H1 (cell line): ENCODE results near the gene C11orf65. TPM values are rescaled to one million over a fixed set of nuclear protein-coding genes. Genes with fewer than 3 reads are reported as not detected.

Source experiments
- JUND ChIP-seq: IDR thresholded peaks from 2 replicates; pipeline ENCODE4 v1.6.1; 2011; ENCODE audit warnings: mild to moderate bottlenecking, improper control_type of control experiment, low read length
- PHF8 ChIP-seq: fragments of 200-600 bp; sonication (generic); conservative IDR thresholded peaks from 2 replicates; pipeline ENCODE4 v1.7.1; 2012; ENCODE audit warnings: low read depth, mild to moderate bottlenecking, inconsistent platforms, low read length, moderate library complexity
- POLR2AphosphoS5 ChIP-seq: IDR thresholded peaks from 2 replicates; pipeline ENCODE4 v1.6.1; 2011; ENCODE audit warnings: low read depth, low read length
- RAD21 ChIP-seq, 2 experiments: IDR thresholded peaks in 1 of 2; conservative IDR thresholded peaks in 1 of 2; 2 replicates each; pipeline ENCODE4 v1.6.1; 2011; ENCODE audit warnings: low read depth in 2 of 2, low read length in 2 of 2, improper control_type of control experiment in 1 of 2, inconsistent platforms in 1 of 2, mild to moderate bottlenecking in 1 of 2, moderate library complexity in 1 of 2
- RBBP5 ChIP-seq: IDR thresholded peaks from 2 replicates; pipeline ENCODE4 v1.7.1; 2012; ENCODE audit warnings: low read depth, mild to moderate bottlenecking, inconsistent platforms, low read length, moderate library complexity, borderline replicate concordance
- RNF2 ChIP-seq: fragments of 200-900, 300-1000 bp; sonication (generic); IDR thresholded peaks from 2 replicates; pipeline ENCODE4 v1.7.1; 2016; ENCODE audit warnings: borderline replicate concordance, low read depth, mild to moderate bottlenecking, antibody characterized with exemption, low read length; ENCODE audit not compliant: poor library complexity, severe bottlenecking; ENCODE audit errors: missing control alignments
- SIX5 ChIP-seq: IDR thresholded peaks from 2 replicates; pipeline ENCODE4 v1.6.1; 2011; ENCODE audit warnings: mild to moderate bottlenecking, low read depth, low read length
- SP1 ChIP-seq: IDR thresholded peaks from 2 replicates; pipeline ENCODE4 v1.6.1; 2011; ENCODE audit warnings: low read depth, low read length
- TAF1 ChIP-seq: IDR thresholded peaks from 2 replicates; pipeline ENCODE4 v1.6.1; 2011; ENCODE audit warnings: mild to moderate bottlenecking, low read depth, low read length
- polyA plus RNA-seq, 7 experiments: library from polyadenylated mRNA; depleted of rRNA in 3 of 7; stranded (reverse) in 5 of 7; unstranded in 2 of 7; fragments of >200 nt in 5 of 7; fragments of 200-250 nt in 2 of 7; gene quantifications; 1 replicate in 5 of 7; 2 replicates in 1 of 7; 4 replicates in 1 of 7; pipeline versions ENCODE4 v1.2.1 to v1.2.3, GENCODE V29; 2011 to 2013; ENCODE audit warnings: missing spikeins in 2 of 7, mixed read lengths in 2 of 7
- total RNA-seq: library from RNA; stranded (reverse); fragmentation: NEBNext Ultra II Directional; extraction: Animal tissue kit (Norgen Biotek cat#: 25700); gene quantifications from 2 replicates; pipeline ENCODE4 v1.2.1, GENCODE V29; 2021
- TF ChIP-seq, protein P1 (sequence below): fragments of 300-600 bp; sonication (generic); IDR thresholded peaks from 2 replicates; pipeline ENCODE4 v1.7.1; 2012; ENCODE audit warnings: low read length, moderate library complexity, mild to moderate bottlenecking, inconsistent platforms; ENCODE audit not compliant: insufficient replicate concordance

The C11orf65 gene
- total and polyA plus RNA-seq, 2 of the 8 experiments (the other 6 are each of a cell fraction or from before 2014, with no cell fraction given), result 0.14 to 0.22 TPM

DNA sequence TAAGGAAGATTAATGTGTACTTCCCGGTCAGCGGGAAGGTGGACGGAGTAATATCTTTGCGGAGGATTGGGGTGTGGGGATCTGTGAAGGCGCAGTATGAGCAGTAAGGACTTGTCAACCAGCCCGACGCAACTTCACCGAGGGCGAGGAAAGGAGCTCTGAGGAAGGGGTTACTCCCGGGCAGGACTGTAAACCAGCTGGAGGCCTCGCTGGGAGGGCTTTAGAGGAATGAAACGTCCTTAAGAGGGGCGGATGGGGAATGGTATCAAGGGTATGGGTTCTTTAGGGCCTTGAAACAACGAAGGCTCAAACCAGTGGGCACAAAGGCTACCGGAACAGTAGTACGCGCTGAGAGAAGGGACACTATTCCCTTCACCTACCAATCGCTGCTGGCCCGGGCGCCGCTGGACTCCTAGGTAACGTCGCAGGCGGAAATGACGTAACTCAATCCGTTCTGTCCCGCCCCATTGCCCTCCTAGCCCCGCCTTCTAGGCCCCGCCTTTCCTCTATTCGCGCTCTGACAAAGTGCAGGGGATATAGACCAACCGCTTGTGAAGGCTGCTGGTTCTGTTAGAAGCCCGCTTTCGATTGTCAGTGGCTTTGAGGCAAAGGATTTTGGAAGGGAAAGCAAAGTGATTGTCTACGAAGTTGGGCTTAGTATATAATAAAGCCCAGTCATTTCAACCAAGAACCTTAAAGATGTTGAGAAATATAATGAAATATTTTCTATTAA, at the start of gene C11orf65 (continued):
- TF ChIP-seq RNF2, result no peak
- peak; percentile 29; the same call in 1 of the 2 replicates for TF ChIP-seq SP1
- TF ChIP-seq SIX5, result no peak
- peak; percentile 100 for TF ChIP-seq POLR2AphosphoS5
- TF ChIP-seq TAF1, result peak; percentile 94
- no peak for TF ChIP-seq RAD21 (IDR thresholded peaks at IDR 0.05 in 1 of 2, conservative IDR thresholded peaks at IDR 0.05 in 1 of 2; ENCODE audit: low read depth in 2 of 2, low read length in 2 of 2)
- TF ChIP-seq RBBP5, result peak; percentile 73; the same call in 1 of the 2 replicates
- peak; percentile 93 for TF ChIP-seq PHF8
- TF ChIP-seq, protein P1, sequence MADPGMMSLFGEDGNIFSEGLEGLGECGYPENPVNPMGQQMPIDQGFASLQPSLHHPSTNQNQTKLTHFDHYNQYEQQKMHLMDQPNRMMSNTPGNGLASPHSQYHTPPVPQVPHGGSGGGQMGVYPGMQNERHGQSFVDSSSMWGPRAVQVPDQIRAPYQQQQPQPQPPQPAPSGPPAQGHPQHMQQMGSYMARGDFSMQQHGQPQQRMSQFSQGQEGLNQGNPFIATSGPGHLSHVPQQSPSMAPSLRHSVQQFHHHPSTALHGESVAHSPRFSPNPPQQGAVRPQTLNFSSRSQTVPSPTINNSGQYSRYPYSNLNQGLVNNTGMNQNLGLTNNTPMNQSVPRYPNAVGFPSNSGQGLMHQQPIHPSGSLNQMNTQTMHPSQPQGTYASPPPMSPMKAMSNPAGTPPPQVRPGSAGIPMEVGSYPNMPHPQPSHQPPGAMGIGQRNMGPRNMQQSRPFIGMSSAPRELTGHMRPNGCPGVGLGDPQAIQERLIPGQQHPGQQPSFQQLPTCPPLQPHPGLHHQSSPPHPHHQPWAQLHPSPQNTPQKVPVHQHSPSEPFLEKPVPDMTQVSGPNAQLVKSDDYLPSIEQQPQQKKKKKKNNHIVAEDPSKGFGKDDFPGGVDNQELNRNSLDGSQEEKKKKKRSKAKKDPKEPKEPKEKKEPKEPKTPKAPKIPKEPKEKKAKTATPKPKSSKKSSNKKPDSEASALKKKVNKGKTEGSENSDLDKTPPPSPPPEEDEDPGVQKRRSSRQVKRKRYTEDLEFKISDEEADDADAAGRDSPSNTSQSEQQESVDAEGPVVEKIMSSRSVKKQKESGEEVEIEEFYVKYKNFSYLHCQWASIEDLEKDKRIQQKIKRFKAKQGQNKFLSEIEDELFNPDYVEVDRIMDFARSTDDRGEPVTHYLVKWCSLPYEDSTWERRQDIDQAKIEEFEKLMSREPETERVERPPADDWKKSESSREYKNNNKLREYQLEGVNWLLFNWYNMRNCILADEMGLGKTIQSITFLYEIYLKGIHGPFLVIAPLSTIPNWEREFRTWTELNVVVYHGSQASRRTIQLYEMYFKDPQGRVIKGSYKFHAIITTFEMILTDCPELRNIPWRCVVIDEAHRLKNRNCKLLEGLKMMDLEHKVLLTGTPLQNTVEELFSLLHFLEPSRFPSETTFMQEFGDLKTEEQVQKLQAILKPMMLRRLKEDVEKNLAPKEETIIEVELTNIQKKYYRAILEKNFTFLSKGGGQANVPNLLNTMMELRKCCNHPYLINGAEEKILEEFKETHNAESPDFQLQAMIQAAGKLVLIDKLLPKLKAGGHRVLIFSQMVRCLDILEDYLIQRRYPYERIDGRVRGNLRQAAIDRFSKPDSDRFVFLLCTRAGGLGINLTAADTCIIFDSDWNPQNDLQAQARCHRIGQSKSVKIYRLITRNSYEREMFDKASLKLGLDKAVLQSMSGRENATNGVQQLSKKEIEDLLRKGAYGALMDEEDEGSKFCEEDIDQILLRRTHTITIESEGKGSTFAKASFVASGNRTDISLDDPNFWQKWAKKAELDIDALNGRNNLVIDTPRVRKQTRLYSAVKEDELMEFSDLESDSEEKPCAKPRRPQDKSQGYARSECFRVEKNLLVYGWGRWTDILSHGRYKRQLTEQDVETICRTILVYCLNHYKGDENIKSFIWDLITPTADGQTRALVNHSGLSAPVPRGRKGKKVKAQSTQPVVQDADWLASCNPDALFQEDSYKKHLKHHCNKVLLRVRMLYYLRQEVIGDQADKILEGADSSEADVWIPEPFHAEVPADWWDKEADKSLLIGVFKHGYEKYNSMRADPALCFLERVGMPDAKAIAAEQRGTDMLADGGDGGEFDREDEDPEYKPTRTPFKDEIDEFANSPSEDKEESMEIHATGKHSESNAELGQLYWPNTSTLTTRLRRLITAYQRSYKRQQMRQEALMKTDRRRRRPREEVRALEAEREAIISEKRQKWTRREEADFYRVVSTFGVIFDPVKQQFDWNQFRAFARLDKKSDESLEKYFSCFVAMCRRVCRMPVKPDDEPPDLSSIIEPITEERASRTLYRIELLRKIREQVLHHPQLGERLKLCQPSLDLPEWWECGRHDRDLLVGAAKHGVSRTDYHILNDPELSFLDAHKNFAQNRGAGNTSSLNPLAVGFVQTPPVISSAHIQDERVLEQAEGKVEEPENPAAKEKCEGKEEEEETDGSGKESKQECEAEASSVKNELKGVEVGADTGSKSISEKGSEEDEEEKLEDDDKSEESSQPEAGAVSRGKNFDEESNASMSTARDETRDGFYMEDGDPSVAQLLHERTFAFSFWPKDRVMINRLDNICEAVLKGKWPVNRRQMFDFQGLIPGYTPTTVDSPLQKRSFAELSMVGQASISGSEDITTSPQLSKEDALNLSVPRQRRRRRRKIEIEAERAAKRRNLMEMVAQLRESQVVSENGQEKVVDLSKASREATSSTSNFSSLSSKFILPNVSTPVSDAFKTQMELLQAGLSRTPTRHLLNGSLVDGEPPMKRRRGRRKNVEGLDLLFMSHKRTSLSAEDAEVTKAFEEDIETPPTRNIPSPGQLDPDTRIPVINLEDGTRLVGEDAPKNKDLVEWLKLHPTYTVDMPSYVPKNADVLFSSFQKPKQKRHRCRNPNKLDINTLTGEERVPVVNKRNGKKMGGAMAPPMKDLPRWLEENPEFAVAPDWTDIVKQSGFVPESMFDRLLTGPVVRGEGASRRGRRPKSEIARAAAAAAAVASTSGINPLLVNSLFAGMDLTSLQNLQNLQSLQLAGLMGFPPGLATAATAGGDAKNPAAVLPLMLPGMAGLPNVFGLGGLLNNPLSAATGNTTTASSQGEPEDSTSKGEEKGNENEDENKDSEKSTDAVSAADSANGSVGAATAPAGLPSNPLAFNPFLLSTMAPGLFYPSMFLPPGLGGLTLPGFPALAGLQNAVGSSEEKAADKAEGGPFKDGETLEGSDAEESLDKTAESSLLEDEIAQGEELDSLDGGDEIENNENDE, result no peak
- TF ChIP-seq JUND, result no peak
